ENCODE results near the gene ATP2C2. TPM values are rescaled to one million over a fixed set of nuclear protein-coding genes. Genes with fewer than 3 reads are reported as not detected.

ATP2C2 gene
- total RNA-seq, 6 experiments from 2014 or later = 0.18 to 0.51 (median 0.32) TPM; not detected in 2

GRCh38 chr16:84426804-84427203 is 58.5 kb downstream of the ATP2C2 start:
- intact Hi-C loops (cut with DNase I) = no loop called here
- no peak overlapping the region for H3K4me3 ChIP-seq
- DNase-seq = no peak
- no peak for ATAC-seq
- H3K9me3 ChIP-seq = no peaks in the 10 kb centered on the region
- no peaks in the 10 kb centered on the region for H3K27me3 ChIP-seq
- no peaks in the 10 kb centered on the region for H3K4me1 ChIP-seq
- no peaks in the 10 kb centered on the region for H3K36me3 ChIP-seq
- H3K27ac ChIP-seq = no peak overlapping the region
- WGBS (ENCODE audit: insufficient coverage, low coverage, low lambda C conversion rate, missing lambda C conversion rate) = 100% methylated on average over 3 of the region's 12 CpGs
- no peak for TF ChIP-seq CTCF (IDR thresholded peaks at IDR 0.05)
- no peak for TF ChIP-seq POLR2A (IDR thresholded peaks at IDR 0.05)

GRCh38 chr16:84427553-84427952 is 59.2 kb downstream of the ATP2C2 start:
- ATAC-seq (peak in 3 of 4 donors; percentile 13 to 67 (median 52)), DNase-seq (no peak)
- intact Hi-C loops (cut with DNase I) = no loop called here
- H3K27ac ChIP-seq = no peak overlapping the region
- H3K4me3 ChIP-seq = no peak overlapping the region
- no peaks in the 10 kb centered on the region for H3K4me1 ChIP-seq
- WGBS (ENCODE audit: insufficient coverage, low coverage, low lambda C conversion rate, missing lambda C conversion rate) = 55% methylated on average over 8 of the region's 8 CpGs
- no peaks in the 10 kb centered on the region for H3K9me3 ChIP-seq
- H3K27me3 ChIP-seq = no peaks in the 10 kb centered on the region
- TF ChIP-seq CTCF (IDR thresholded peaks at IDR 0.05) = no peak
- no peak for TF ChIP-seq POLR2A (IDR thresholded peaks at IDR 0.05)
- H3K36me3 ChIP-seq = no peaks in the 10 kb centered on the region

- DNase-seq = no peak
- no peak for ATAC-seq
- Histone ChIP-seq H3K4me3 (no peak overlapping the region), H3K9me3 (no peaks in the 10 kb centered on the region), H3K27me3 (no peaks in the 10 kb centered on the region), H3K4me1 (no peaks in the 10 kb centered on the region), H3K36me3 (no peaks in the 10 kb centered on the region), H3K27ac (no peak overlapping the region)
- WGBS (ENCODE audit: insufficient coverage, low coverage, low lambda C conversion rate, missing lambda C conversion rate) = 70% methylated on average over 3 of the region's 4 CpGs
- TF ChIP-seq POLR2A (IDR thresholded peaks at IDR 0.05) (no peak), CTCF (IDR thresholded peaks at IDR 0.05) (no peak)
- intact Hi-C loops (cut with DNase I) = no loop called here
Observed at GRCh38 chr16:84430860-84431259, 62.5 kb downstream of the ATP2C2 start.

GRCh38 chr16:84434800-84435199 is 66.5 kb downstream of the ATP2C2 start:
- 49% methylated on average over 5 of the region's 5 CpGs for WGBS (ENCODE audit: insufficient coverage, low coverage, low lambda C conversion rate, missing lambda C conversion rate)
- H3K27ac ChIP-seq = no peak overlapping the region
- no peaks in the 10 kb centered on the region for H3K27me3 ChIP-seq
- TF ChIP-seq CTCF (IDR thresholded peaks at IDR 0.05) (no peak), POLR2A (IDR thresholded peaks at IDR 0.05) (no peak)
- ATAC-seq (peak in 1 of 4 donors; percentile 52), DNase-seq (no peak)
- H3K4me1 ChIP-seq = no peaks in the 10 kb centered on the region
- H3K36me3 ChIP-seq = no peaks in the 10 kb centered on the region
- intact Hi-C loops (cut with DNase I) = no loop called here
- H3K9me3 ChIP-seq = no peaks in the 10 kb centered on the region
- no peak overlapping the region for H3K4me3 ChIP-seq

- DNase-seq = no peak
Observed at GRCh38 chr16:84436196-84436595, 67.9 kb downstream of the ATP2C2 start.

More at GRCh38 chr16:84436196-84436595, 67.9 kb downstream of the ATP2C2 start:
- Histone ChIP-seq H3K4me1 (no peaks in the 10 kb centered on the region), H3K4me3 (no peak overlapping the region), H3K27me3 (no peaks in the 10 kb centered on the region), H3K36me3 (no peaks in the 10 kb centered on the region), H3K9me3 (no peaks in the 10 kb centered on the region), H3K27ac (no peak overlapping the region)
- peak in 1 of 4 donors; percentile 38 for ATAC-seq
- 33% methylated on average over 1 of the region's 10 CpGs for WGBS (ENCODE audit: insufficient coverage, low coverage, low lambda C conversion rate, missing lambda C conversion rate)
- TF ChIP-seq POLR2A (IDR thresholded peaks at IDR 0.05) = no peak
- no peak for TF ChIP-seq CTCF (IDR thresholded peaks at IDR 0.05)
- intact Hi-C loops (cut with DNase I) = no loop called here

All from right lobe of liver (tissue), 6 donors.